Stimulated activated CD8-positive, alpha-beta memory T cell treated with anti-CD3 and anti-CD28 coated beads, Interleukin-2, amount 100 ng/mL, for 1 hour (primary cell): ENCODE results near the gene PTPRN2.
"Not testable (repeated sequence)": the region's sequence is repeated elsewhere in the genome, so short reads cannot be mapped to it uniquely, and the experiment has no call there.

Source experiments
- DNase-seq, 2 donors: peaks; one replicate each; pipeline ENCODE4 v3.0.0-alpha.2; 2020; ENCODE audit warnings: low read depth in 2 of 2

Gene PTPRN2

DNA sequence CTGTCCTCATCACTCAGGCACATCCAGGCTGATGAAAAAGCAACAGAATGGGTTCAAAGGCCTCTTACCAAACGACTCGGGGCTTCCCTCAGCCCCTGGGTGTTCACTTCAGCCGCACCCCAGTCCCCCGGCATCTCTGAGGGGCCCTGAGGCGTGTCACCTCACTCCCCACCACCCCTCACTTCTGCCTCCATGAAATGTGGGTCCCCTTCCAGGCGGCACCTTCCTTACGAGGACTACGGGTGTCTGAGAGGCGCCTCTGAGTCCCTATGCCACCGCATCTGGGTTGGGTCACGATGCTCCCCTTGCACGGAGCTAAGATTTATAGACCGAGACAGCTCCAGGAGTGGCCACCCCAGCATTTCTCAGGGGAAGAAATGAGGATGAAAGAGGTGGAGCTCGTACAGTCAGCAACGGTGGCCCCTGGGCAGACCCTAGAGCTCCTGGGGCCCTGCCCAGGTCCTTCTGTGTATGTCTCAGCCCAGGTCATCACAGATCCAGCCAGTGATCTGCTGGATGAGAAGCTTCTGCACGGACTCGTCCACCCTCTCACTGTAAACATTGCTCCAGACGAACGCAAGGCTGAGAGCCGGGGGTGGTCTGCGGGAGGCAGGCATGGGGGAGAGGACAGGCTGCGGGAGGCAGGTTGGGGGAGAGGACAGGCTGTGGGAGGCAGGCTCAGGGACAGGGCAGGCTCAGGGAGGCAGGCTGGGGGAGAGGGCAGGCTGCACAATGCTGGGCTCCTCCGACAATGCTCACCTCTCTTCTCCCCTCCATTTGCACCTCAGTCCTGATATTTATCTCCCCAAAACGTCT is 842.6 kb downstream of the PTPRN2 start:
- DNase-seq: no peak

DNA sequence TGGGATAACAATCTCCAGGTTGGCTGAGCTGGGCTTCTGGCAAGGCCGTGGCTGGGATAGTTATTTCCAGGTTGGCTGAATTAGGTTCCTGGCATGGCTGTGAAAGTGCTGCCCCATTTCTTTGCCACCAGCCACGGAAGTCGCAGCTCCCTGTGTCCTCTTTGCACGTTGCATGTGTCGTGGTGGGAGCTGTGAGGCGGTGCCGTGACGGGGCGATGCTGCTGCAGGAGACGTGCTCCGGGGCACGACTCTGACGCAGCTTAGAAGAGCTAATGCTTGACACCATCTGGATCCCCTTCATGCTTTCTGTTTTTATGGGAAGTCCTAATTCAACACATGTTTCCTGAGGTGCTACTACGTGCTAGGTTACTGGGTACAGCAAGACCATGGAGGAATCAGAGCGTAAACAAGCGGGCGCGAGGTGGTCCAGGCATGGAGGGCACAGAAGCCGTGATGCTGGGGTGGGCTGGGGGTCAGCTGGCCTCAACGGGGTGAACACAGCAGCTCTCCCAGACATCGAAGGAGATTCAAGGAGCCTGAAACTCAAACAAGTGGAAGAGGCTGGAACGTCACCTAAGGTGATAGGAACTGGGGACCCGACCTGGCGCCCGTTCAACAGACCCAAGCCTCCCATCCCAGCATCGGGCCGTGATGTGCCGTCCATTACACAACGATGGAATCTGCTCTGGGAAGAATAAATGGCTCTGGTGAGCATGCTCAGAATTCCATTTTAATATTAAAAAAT is 843.7 kb downstream of the PTPRN2 start:
- no peak for DNase-seq

DNA sequence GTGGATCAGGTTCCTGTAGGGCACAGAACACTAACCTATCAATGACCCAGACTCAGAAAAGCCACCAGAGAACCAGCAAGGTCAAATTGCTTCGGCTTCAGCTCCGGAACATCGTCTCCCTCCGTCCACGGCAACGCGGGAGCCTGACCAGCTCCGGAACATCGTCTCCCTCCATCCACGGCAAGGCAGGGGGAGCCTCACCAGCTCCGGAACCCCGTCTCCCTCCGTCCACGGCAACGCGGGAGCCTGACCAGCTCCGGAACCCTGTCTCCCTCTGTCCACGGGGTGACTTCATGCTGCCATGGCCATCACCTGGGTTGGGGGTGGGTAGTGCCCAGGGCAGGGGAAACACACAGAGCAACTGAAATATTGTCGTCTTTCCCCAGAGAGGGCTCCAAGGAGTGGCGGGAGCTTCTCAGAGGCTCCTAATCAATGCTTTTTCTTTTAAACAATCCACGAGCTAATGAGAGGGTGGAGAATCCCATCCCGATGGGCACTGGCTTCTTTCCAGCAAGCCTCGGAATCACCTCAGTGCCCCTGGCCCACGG is 847.3 kb downstream of the PTPRN2 start:
- no peak for DNase-seq

DNA sequence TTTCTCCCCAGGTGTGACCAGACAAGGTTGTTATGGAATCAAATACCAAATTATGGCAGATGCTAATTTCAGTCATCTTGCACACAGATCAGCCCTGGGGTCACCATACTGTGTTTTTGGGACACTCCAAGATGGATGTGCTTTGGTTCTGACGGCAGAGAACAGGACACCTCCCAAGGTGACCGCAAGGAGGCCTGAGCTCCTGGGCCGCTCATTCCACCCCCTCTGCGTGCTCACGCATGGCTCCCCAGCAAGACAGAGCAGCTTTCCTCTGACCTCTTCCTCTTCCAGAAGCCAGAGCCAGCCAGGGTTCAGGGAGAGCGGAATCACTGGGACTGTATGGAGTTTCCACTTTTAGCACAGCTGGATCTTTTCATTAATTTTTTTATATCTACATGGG is 848.0 kb downstream of the PTPRN2 start:
- no peak for DNase-seq

DNA sequence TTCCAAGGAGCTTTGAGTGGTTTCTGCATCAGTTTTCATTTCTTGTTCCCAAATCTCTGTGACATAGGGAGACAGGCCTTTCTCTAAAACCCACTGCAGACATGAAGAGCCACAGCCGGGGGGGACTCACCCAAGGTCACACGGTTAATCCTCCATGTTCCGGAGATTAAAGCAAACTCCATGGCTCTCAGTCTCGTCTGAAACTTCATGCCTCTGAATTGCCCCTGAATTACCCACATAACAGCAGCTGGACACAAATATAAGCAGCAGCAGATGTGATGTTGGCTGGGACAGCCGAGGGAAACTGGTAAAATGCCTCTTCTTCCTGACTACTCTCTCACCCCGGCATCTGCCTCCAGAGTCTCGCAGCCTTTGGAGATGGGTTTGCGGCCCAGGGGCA is 848.6 kb downstream of the PTPRN2 start:
- no peak for DNase-seq

DNA sequence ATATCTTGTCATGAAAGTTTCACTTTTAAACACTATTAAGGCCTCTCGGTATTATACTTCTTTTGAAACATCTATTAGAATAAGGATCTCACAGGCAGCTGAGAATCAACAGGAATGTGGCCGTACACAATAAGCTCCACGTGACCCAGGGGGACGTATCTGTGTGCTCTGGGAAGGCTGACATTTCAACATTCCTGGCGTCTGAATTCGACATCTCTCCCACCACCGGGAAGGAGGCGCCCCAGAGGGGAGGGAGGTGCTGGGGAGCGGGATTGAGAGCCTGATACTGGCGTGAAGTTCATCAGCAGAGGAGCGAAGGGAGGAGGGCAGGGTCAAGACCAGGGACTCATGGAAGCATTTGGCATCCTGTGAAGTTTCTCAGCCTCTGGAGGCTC is 849.6 kb downstream of the PTPRN2 start:
- no peak for DNase-seq

DNA sequence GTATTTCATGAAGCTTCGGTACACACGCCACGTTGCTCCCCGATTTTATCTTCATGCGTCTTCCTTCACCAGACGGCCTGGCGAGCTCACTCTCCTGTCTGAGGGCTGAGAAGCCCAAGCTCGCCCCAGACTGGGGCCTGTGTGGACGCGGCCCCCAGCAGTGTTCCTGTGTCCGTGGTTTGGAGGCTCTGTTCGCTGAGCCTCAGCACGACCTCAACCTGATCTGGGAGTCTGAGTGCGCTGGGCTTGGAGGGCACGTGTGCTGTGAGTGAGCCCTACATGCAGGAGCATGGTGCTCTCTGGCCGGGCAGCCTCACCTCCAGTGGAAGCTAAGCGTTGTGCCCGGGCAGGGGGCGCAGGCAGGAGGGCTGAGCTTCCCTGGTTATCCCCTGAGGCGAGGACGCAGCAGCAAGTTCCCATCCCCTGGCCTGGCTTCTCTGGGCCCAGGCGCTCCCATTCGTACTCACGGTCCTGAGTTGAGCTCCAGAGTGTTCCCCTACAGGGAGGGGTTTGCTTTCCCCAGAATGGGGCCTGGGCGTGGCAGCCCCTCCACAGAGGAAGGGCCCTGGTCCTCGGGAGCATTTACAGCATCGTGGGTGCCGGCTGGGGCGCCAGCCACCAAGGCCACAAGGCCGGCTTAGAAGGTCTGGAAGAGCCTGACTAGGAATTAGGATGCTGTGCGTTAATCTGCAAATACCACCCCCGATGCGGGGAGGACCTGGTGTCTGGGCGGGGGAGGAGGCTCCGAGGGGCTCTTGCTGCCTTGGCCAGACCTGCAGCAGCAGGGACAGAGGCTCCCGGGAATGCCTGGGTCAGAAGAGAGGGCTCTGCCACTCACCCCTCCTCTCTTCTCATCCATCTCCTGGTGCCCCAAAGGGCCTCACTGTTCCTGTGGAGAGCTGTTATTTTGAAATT is 850.2 kb downstream of the PTPRN2 start:
- no peak for DNase-seq

DNA sequence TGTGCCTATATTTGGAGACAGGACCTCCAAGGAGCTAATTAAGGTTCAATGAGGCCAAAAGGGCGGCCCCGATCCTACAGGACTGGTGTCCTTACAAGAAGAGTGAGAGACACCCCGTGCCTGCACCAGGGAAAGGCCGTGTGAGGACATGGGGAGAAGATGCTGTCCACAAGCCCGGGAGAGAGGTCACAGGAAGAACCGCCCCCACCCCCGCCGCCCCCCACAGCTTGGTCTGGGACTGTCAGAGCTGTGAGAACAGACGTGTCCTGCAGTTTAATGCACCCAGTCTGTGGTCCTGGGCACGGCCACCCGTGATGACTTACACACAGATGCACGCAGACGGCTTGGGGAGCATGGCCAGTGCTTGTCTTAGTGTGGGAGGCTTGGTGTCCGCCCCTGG is 851.3 kb downstream of the PTPRN2 start:
- no peak for DNase-seq

DNA sequence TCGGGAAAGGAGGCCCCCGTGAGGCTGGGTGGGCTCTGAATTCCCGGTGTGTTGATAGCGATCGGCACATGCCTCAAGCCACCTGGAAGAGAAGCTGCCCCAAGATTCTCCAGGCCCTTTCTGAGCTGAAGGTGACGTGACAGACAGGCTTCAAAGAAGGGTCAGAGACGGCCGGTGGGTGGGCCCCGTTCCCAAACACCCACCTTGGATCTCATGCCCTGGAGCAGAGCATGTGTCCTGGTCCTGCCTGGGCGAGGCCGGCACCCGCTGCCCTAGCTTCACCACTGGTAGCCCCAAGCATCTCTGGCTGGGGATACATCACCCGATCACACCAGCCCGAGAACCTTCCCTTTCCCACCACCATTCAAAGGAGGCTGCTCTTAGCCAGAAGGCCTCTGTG is 851.8 kb downstream of the PTPRN2 start:
- no peak for DNase-seq

DNA sequence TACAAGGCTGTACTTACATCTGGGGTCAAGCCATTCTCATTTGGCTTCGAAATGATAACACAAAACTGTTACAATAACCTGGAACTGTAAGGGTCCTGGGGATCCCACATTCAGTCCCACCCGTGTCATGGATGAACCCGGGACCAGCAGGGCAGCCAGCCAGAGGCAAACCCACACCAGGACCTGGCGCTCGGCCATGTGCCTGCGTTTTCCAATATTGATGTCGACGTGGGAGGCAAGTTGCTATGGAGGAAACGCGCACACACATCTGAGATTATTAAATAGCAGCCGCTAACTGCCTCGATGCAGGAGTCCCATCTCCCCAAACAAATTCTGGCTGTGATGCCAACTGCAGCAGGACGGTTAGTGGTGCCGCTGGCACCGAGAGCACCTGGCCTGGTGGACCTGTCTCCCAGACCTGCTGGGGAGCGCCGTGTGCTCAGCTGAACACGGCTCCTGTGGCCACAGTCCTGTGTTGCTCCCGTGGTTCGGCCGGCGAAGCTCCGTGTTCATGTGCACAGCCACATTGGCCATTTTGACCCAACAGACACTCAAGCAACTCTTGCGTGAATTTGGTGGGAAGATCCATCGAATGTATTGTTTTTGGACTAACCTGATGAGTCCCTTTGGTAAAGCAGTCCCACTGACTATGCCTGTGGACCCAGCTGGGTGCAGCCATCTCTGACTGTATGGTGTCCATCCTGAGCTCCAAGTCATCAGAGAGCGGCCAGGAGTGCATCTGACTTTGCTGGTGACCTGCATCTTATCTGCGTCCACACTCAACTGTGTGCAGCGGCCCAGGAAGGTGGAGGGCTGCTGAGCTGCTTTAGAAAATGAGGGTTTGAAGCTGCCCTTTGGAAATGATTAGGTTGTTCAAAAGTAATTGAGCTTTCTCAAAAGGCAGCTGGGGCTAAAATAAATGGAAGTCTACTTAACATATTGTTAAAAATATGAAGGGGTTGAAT is 852.7 kb downstream of the PTPRN2 start:
- DNase-seq: no peak

DNA sequence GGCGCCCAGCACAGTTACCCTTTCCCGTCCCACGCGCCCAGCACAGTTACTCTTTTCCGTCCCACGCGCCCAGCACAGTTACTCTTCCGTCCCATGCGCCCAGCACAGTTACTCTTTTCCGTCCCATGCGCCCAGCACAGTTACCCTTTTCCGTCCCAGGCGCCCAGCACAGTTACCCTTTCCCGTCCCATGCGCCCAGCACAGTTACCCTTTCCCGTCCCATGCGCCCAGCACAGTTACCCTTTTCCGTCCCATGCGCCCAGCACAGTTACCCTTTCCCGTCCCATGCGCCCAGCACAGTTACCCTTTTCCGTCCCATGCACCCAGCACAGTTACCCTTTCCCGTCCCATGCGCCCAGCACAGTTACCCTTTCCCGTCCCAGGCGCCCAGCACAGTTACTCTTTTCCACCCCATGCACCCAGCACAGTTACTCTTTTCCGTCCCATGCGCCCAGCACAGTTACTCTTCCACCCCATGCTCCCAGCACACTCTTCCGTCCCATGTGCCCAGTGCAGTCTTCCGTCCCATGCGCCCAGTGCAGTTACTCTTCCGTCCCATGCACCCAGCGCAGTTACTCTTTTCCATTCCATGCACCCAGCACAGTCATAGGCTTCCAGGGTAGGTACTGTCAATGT is 853.7 kb downstream of the PTPRN2 start:
- not testable (repeated sequence) for DNase-seq

DNA sequence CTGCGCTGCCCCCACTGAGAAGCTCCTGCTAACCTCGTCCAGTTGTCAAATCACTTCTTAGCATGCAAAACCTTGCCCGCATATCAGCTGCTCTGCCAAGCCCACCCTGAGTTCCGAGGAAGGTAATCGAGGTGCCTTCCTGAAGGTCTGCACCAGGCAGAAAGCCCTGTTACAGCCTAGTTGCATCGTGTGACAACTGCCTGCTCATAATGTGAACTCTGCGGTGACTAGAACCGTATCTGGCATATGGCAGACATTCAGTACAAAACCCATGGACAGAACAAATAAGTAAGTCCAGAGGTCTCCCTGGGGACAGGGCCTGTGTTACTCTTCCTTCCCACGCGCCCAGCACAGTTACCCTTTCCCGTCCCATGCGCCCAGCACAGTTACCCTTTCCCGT is 856.5 kb downstream of the PTPRN2 start:
- DNase-seq: no peak

DNA sequence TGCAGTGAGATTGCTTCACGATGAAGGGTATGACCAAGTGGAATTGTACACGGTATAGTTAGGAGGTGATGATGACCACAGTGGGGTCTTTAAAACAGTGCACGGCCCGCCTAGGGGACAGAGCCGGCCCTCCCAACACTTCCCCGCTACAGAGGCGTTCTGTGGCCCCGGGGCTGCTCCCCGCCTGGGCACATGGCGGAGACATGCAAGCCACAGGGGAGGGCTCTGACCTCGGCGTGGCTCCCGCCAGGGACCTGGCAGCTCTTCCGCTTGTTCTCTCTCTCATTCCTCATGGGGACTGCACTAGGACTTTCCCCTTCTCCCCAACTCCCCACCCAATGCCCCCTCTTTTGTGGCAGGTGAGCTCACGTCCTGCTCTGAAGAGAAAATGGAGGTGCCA is 857.0 kb downstream of the PTPRN2 start:
- no peak for DNase-seq

DNA sequence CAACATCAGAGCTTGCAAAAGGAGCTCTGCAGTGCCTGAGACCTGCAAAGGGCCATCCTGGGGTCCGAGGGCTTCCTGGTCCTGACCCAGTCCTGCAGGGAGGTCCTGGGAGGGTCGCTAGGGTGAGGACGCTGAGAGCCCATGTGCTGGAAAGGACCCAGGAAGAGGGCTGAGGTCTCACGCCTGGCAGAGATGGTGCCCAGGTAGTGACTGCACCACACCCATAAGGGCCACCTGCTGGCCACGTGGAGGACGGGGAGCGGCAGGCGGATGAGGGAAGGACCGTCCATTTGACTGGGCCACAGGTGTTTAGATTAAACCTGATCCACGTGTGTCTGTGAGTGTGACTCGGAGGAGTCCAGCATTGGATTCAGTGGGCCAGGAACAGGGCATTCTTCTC is 858.1 kb downstream of the PTPRN2 start:
- DNase-seq: no peak

DNA sequence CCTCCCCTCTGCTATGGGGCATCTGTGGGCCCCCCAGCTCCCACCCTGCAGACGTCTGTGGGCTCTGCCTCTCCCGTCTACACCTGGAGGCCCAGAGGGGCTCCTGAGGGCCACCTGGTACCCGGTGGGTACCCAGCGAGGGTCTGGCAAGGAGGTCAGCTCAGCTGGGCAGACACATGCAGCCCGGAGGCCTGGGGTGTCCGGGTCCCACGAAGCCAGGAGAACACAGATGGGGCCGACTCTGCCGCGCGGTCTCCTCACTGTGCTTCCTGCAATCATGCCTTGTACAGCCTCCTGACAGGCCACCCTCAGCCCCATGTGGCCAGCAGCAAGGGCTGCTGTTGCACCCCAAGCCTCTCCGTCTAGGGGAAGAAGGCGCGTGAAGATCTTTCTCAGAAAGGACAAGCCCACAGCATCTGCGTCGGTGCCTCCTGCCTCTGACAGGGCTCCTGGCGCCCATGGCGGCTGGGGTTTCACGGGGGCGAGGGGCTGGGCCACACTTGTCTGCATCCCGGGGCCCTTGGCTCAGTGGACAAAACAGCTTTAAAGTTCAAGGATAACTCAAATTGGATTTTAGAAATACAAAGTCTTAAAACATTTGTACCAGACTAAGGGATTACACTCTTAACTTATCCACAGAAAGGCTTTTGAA is 859.5 kb downstream of the PTPRN2 start:
- DNase-seq: no peak

DNA sequence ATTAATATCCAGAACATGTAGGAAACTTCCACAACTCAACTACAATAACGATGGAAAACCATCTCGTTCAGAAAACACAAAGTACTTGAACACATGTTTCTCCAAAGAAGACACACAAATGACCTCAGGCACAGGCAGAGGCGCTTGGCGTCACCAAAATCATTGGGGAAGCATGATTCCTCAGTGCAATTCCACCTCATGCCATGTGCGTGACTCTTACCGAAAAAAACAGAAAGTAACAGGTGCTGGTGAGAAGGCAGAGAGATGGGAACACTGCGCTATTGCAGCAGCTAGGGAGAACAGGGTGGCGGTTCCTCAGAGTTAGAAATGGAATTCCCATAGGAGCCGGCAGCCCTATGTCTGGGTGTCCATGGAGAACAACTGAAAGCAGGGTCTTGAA is 860.9 kb downstream of the PTPRN2 start:
- no peak for DNase-seq

DNA sequence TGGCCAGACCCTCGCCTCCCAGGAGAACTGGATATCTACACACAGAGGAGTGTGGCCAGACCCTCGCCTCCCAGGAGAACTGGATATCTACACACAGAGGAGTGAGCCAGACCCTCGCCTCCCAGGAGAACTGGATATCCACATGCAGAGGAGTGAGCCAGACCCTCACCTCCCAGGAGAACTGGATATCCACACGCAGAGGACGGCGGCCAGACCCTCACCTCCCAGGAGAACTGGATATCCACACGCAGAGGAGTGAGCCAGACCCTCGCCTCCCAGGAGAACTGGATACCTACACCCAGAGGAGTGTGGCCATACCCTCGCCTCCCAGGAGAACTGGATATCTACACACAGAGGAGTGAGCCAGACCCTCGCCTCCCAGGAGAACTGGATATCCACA is 862.3 kb downstream of the PTPRN2 start:
- DNase-seq: not testable (repeated sequence)

DNA sequence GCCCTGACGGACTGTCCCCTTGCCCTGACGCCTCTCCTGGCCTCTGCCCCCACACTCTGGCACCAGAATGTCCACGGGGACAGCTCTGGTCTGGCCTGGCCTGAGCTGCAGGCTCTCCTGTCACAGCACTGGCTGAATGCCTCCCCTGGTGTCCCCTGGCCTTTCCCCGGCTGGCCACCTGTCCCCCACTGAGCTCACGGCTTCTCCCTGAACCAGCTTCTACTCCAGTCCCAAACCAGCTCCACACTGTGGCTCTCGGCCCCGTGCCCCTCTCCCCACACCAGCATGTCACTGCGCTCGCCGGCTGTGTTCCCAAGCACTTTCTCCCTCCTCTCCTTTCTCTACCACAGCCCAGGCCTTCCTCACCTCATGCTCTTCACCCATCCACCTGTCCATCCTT is 864.4 kb downstream of the PTPRN2 start:
- DNase-seq: no peak

DNA sequence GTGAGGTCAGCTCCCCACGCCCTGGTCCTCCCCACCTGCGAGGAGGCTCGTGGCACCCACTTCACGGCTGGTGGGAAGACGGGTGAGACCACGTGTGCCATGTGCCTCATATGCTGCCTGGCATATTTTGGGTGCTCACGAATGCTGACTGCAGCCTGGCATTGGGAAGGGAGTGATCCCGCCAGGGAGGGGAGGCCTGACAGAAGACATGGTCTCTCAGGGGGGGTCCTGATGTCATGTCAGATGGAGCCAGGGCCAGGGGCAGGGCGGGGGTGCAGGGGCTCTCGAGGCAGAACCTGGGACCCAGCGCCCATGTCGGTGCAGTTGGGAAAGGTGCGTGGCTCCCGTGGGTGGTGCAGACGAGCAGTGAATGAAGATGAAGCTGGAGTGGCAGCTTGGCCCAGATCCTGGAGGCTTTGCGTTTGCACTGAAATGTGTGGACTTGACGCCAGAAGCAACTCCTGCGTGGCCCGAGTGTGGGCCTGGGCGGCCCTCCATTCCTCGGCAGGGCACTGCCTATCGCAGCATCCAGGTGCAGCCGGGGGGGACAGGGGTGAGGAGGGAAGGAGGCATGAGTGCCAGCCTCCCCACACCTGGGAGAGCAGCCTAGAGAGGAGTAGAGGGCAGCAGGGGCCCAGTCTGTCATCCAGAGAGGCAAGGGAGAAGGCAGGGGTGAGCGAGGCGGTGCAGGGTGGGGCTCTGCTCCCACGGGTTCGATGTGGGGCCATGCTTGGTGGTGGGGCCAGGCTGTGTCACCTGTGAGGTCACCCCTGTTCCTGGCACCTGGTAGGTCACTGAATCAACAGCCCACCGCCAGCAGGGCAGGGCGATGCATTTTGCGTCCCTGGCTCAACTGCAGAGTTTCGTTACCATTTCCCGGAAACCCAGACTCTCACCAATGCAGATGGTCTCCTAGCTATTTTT is 865.2 kb downstream of the PTPRN2 start:
- DNase-seq: no peak
